ENCODE measurements around the gene NLGN4X. TPM values are rescaled to one million over a fixed set of nuclear protein-coding genes. Genes with fewer than 3 reads are reported as not detected.

Gene NLGN4X
- polyA plus RNA-seq, 2 of the 4 experiments (the other 2 are of a cell fraction), result 0.06 to 0.17 TPM

GRCh38 chrX:5867778-5868177 lies 360.9 kb downstream of the NLGN4X start:
- POLR2A ChIA-PET, result no interaction called here
- Histone ChIP-seq H3K4me2 (no peak overlapping the region), H3K4me3 (no peak overlapping the region), H3K4me1 (no peaks in the 10 kb centered on the region), H3K9me3 (no peaks in the 10 kb centered on the region), H3K27ac (no peak overlapping the region)
- ATAC-seq (no peak), FAIRE-seq (peak; percentile 72), DNase-seq (ENCODE audit: low read depth in 1 of 2, low spot score in 1 of 2) (no peak)
- CTCF ChIA-PET, result no interaction called here
- WGBS (ENCODE audit: missing lambda C conversion rate), result 3% methylated on average over 2 of the region's 2 CpGs
- TF ChIP-seq NR3C1 (IDR thresholded peaks at IDR 0.05), result no peak
- TF ChIP-seq ZNF302 (CRISPR knock-in tag; IDR thresholded peaks at IDR 0.05), result no peak
- TF ChIP-seq, protein P1, sequence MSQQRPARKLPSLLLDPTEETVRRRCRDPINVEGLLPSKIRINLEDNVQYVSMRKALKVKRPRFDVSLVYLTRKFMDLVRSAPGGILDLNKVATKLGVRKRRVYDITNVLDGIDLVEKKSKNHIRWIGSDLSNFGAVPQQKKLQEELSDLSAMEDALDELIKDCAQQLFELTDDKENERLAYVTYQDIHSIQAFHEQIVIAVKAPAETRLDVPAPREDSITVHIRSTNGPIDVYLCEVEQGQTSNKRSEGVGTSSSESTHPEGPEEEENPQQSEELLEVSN (IDR thresholded peaks at IDR 0.05; ENCODE audit: borderline replicate concordance, low read depth), result no peak
- TF ChIP-seq EP300 (IDR thresholded peaks at IDR 0.05), result no peak
- TF ChIP-seq FOSB (CRISPR knock-in tag; IDR thresholded peaks at IDR 0.05), result no peak
- no peak for TF ChIP-seq BCL3 (IDR thresholded peaks at IDR 0.05)
- TF ChIP-seq REST (IDR thresholded peaks at IDR 0.05), result no peak

DNA sequence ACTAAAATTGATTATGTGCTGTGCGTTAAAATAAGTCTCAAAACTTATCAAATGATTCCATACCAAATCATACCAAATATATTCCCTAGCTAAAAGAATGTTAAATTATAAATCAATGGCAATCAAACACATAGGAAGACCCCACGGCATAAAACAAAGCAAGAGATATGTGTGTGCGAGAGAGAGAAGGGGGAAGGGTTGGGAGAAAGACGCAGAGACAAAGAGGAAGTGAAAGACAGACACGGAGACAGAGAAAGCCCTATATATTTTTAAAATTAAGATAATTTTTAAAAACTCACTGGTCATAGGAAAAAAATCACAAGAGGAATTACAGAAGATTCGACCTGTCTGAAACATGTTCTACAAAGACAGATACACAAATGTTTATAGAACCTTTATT lies 371.4 kb downstream of the NLGN4X start:
- POLR2A ChIA-PET, result no interaction called here
- Histone ChIP-seq H3K9me3 (no peaks in the 10 kb centered on the region), H3K4me1 (no peaks in the 10 kb centered on the region), H3K27ac (no peak overlapping the region), H3K4me2 (no peak overlapping the region), H3K4me3 (no peak overlapping the region)
- CTCF ChIA-PET, result no interaction called here
- ATAC-seq, result no peak
- no peak for FAIRE-seq
- 2% methylated on average over 6 of the region's 6 CpGs for WGBS (ENCODE audit: missing lambda C conversion rate)
- TF ChIP-seq ESRRA (IDR thresholded peaks at IDR 0.05; ENCODE audit: borderline replicate concordance, low read length), result no peak
- no peak for TF ChIP-seq MAZ (IDR thresholded peaks at IDR 0.05; ENCODE audit: borderline replicate concordance, low read depth, low read length)
- TF ChIP-seq, protein P2, sequence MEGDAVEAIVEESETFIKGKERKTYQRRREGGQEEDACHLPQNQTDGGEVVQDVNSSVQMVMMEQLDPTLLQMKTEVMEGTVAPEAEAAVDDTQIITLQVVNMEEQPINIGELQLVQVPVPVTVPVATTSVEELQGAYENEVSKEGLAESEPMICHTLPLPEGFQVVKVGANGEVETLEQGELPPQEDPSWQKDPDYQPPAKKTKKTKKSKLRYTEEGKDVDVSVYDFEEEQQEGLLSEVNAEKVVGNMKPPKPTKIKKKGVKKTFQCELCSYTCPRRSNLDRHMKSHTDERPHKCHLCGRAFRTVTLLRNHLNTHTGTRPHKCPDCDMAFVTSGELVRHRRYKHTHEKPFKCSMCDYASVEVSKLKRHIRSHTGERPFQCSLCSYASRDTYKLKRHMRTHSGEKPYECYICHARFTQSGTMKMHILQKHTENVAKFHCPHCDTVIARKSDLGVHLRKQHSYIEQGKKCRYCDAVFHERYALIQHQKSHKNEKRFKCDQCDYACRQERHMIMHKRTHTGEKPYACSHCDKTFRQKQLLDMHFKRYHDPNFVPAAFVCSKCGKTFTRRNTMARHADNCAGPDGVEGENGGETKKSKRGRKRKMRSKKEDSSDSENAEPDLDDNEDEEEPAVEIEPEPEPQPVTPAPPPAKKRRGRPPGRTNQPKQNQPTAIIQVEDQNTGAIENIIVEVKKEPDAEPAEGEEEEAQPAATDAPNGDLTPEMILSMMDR (IDR thresholded peaks at IDR 0.05), result no peak
- no peak for TF ChIP-seq KDM1A (IDR thresholded peaks at IDR 0.05; ENCODE audit: low read depth)
- TF ChIP-seq RCOR1 (IDR thresholded peaks at IDR 0.05; ENCODE audit: low read depth, low read length), result no peak
- no peak for TF ChIP-seq CEBPB (IDR thresholded peaks at IDR 0.05)
- TF ChIP-seq USF2 (IDR thresholded peaks at IDR 0.05), result no peak
- no peak for TF ChIP-seq KDM5A (IDR thresholded peaks at IDR 0.05)
- TF ChIP-seq MAX (IDR thresholded peaks at IDR 0.05), result no peak
- TF ChIP-seq RNF2 (IDR thresholded peaks at IDR 0.05; ENCODE audit: borderline replicate concordance, low read depth), result no peak
- TF ChIP-seq PHF8 (IDR thresholded peaks at IDR 0.05; ENCODE audit: borderline replicate concordance, low read depth), result no peak
- no peak for TF ChIP-seq JUN (IDR thresholded peaks at IDR 0.05)
- no peak for TF ChIP-seq GATA3 (IDR thresholded peaks at IDR 0.05; ENCODE audit: borderline replicate concordance)
- TF ChIP-seq BHLHE40 (IDR thresholded peaks at IDR 0.05; ENCODE audit: low read depth, low read length), result no peak
- no peak for DNase-seq (ENCODE audit: low read depth in 1 of 2, low spot score in 1 of 2)
